EH (cell line): ENCODE results near the gene UBAC2.
"Not testable (repeated sequence)": the region's sequence is repeated elsewhere in the genome, so short reads cannot be mapped to it uniquely, and the experiment has no call there.

Source experiments
- DNase-seq: peaks from one replicate; pipeline ENCODE4 v3.0.0-alpha.2; 2015; ENCODE audit warnings: low read depth

The UBAC2 gene

DNA sequence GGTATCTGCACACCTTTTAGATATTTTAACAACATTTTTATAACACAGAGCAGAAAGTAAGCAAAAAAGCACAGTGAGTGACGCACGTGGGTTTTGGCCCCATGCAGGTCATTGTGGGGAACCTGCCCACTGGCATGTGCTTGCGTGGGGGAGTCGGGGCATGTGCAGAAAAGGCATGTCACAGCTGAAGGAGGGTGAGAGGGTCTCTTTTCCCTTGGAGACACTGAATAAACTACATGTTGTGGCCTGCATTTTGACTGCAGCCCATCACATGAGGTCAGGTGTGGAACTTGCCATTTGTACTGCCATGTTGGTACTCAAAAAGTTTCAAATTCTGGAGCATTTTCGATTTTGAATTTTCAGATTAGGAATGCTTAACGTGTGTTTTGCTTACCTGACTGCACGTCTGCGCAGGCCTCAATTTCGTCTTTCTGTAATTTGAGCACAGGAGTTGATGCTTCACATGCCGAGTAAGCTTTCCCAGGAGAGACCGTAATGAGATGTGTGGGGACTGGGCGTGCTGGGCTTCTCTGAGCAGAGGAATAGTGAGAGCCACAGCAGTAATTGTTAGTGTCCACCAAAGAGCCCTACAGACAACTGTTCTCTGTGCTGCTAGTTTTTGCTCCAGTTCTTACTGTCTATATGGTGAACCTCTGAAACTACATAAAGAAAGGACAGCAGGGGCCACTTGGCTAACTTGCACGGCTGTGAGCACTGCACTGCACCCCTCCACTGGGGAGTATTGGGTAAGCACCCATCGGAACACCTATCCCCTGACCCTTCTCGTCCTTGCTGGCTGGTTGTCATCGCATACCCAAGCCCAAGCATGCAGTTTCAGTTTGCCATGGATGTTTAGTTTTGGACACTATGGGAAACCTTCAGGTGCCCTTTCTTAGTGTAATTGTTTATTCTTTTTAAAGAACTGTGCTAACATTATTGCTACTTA lies 179.5 kb downstream of the UBAC2 start:
- DNase-seq, result no peak

GRCh38 chr13:99380921-99381645 lies 180.4 kb downstream of the UBAC2 start:
- no peak for DNase-seq

DNA sequence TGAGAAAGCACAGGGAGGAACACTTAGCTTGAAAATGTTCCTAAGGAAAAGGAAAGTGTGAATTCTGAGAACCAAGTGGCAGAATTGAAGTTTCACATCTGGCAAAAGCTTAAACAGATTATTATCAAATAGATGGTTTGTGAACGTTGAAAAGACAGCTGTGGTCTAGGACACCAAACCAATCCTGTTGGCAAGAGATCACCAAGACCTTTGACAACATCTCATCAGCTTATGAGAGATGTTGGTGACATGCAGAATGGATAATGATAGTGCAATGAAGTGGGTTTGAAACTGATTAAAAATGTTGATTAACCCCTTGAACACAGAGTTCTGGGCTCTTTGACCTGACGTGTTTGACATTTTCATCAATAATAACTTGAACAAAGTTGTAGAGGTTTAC lies 181.1 kb downstream of the UBAC2 start:
- no peak for DNase-seq

- no peak for DNase-seq
Observed at GRCh38 chr13:99382428-99383133, 181.9 kb downstream of the UBAC2 start.

- no peak for DNase-seq
Observed at GRCh38 chr13:99383511-99383921, 182.9 kb downstream of the UBAC2 start.

DNA sequence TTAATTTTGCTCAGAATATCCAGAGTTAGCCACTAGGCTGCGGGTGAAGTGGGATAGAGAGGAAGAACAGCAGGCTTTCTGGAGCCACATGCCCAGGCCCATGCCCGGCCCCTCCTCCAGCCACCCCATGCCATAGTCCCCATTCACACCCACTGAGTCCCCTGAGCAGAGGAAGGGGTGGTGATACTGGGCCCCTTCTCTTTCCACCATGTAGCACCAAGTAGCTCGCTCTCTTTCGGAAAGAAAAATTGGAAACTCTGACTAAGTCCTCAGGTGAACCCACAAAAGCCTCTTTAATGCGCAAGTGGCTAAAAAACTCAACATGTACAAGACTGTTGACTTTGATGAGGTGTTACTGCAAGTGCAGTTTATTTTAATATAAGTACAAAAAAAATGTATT lies 183.3 kb downstream of the UBAC2 start:
- no peak for DNase-seq

DNA sequence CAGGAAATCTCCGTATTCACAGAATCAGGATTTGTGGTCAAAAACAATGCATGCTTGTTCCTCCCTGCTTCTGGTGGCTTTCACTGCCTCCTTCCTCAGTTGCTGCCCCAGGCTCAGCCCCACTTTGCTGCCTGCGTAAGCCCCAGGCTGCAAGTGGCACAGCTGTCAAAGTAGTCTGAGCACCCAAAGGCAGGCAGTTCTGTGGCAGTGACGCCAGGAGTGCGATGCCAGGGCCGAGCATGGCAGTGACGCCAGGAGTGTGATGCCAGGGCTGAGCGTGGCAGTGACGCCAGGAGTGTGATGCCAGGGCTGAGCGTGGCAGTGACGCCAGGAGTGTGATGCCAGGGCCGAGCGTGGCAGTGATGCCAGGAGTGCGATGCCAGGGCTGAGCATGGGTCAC lies 183.8 kb downstream of the UBAC2 start:
- DNase-seq, result no peak

DNA sequence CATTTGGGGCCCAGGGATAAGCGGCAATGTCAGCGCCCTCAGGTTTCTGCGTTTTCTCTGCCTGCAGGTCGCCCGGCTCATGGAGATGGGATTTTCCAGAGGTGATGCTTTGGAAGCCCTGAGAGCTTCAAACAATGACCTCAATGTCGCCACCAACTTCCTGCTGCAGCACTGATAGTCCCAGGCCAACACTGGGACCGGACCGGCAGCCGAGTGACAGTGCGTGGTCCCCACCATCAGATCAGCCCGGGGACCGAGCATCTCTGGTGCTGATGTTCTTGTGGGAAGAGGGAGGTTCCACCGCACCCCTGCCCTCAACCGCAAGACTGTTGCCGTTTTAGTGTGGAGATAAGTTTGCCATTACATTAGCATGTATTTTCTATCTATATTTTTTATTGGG lies 184.5 kb downstream of the UBAC2 start:
- no peak for DNase-seq

- DNase-seq, result no peak
Observed at GRCh38 chr13:99385940-99386339, 185.3 kb downstream of the UBAC2 start.

GRCh38 chr13:99386495-99386894 lies 185.8 kb downstream of the UBAC2 start:
- no peak for DNase-seq

GRCh38 chr13:99386911-99387788 lies 186.5 kb downstream of the UBAC2 start:
- peak; percentile 18 for DNase-seq

DNA sequence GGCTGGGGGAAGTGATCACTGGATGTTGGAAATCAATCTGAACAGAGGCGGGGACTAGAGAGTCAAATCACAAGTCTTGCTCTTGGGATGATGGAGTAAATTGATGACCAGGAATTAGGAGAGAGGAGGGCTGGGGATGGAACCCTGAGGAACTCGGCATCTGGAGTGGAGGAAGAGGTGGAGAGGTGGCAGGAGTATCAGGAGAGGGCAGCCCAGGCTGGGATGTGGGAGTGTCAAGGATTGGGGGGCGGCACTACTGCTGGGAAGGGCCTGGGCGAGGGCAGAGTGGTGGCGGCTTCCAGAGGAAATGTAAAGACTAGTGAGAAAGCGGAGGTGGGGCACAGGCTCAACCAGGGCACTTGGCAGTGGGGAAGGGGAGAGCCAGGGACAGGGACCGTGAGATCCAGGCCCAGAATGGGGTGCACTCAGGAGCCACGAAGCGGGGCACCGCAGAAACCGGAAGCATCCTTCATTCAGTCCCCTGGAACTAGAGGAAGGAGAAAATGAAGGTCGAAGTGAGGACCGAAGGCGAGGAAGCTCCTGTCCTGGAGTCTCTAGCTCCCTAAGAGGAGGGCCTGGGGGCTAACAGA lies 187.8 kb downstream of the UBAC2 start:
- DNase-seq, result no peak

- not testable (repeated sequence) for DNase-seq
Observed at GRCh38 chr13:99389094-99389493, 188.4 kb downstream of the UBAC2 start.

DNA sequence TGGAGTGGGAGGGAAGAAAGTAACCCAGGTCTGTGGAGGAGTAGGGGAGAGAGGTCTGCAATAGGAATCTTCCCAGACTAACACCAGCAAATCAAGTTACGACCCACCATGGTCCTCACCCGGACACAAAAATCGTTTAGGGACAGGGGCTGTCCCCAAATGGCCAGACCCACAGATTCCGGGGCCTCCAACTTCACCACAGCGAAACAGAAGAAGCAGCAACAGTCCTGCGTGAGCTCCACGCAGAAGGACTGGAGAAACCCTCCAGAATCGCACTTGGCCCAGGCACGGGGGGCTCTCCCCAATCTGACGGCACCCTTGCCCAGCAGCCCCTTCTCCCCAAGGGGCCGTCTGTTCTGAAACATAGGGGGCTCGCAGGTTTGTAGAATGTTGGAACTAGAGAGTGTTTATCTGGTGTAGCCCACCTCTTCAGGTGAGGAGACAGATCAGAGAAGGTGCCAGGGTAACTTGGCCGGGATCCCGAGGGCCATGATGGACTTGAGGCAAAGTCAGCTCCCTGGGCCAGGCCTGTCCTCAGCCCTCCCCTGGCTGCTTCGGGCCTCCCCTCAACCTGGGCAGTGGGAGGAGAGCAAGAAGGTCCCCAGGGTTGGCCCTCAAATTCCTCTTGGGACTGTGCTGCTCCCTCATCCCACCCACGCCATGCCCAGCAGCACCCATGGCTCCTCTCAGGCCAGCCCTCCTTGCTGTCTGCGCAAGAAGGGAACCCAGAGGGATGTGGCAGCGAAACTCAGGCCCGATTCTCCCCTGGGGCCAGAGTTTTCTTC lies 189.1 kb downstream of the UBAC2 start:
- no peak for DNase-seq

GRCh38 chr13:99390601-99391000 lies 189.9 kb downstream of the UBAC2 start:
- DNase-seq, result no peak

DNA sequence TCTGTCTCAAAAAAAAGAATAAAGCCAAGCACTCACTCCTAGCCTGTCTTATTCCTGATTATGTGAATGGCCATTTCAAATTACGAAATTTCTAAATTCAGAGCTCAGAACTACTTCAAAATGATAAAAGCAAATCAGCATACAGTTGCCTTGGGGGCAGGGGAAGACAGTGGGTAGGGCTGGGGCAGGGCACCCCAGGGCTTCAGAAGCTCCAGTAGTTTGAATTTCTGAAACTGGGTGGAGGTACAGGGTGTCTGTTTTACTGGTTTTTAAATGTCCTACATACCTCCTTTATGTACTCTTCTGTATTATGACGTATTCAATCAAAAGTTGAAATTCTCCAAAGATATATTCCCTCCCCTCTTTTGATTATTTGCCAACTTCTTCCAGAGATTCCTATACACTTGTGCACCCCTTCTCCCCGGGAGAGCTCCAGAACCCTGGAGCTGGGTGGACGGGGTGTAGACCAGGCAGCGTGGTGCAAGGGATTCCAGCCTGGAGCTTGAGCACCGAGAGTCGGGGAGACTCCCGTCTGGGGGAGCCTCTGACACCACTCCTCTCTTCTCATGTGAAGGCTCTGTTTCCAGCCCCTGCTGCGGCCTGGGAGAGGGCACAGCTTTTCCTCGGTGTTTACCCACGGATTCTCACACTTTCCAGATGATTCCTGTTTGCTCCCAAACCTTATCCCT lies 191.3 kb downstream of the UBAC2 start:
- no peak for DNase-seq

GRCh38 chr13:99392470-99393135 lies 191.9 kb downstream of the UBAC2 start:
- DNase-seq, result no peak

DNA sequence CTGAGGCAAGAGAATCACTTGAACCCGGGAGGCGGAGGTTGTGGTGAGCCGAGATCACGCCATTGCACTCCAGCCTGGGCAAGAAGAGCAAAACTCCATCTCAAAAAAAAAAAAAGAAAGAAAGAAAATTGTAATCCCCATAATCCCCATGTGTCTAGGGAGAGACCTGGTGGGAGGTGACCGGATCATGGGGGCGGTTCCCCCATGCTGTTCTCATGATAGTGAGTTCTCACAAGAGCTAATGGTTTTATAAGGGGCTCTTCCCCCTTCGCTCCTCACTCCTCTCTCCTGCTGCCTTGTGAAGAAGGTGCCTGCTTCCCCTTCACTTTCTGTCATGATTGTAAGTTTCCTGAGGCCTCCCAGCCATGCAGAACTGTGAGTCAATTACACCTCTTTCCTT lies 192.7 kb downstream of the UBAC2 start:
- DNase-seq, result not testable (repeated sequence)
